ENCODE measurements around the gene SRRM4. TPM values are rescaled to one million over a fixed set of nuclear protein-coding genes. Genes with fewer than 3 reads are reported as not detected.

SRRM4 gene
- total and polyA plus RNA-seq, 12 donors, result 0.06 to 0.49 (median 0.29) TPM

GRCh38 chr12:119128527-119128926 is 147.2 kb downstream of the SRRM4 start:
- DNase-seq (no peak), ATAC-seq (no peak)
- intact Hi-C loops (cut with DNase I), result no loop called here
- H3K36me3 ChIP-seq, result no peaks in the 10 kb centered on the region
- no peaks in the 10 kb centered on the region for H3K4me1 ChIP-seq
- peaks cover 0 to 30% (median 10%) of the 10 kb centered on the region in 11 donors for H3K9me3 ChIP-seq
- no peak for TF ChIP-seq CTCF (IDR thresholded peaks at IDR 0.05)
- H3K27me3 ChIP-seq, result peaks cover 0 to 3% (median 0%) of the 10 kb centered on the region in 7 donors
- WGBS, 2 donors, result 71 to 74% methylated on average over 3 of the region's 3 CpGs
- no peak overlapping the region for H3K27ac ChIP-seq
- no peak overlapping the region for H3K4me3 ChIP-seq

- peaks cover 0 to 36% (median 10%) of the 10 kb centered on the region in 11 donors for H3K9me3 ChIP-seq
- no peaks in the 10 kb centered on the region for H3K4me1 ChIP-seq
- ATAC-seq (no peak), DNase-seq (no peak)
- H3K27me3 ChIP-seq, result peaks cover 0 to 3% (median 0%) of the 10 kb centered on the region in 7 donors
- TF ChIP-seq CTCF (IDR thresholded peaks at IDR 0.05), result no peak
- intact Hi-C loops (cut with DNase I), result no loop called here
- WGBS, 2 donors, result 82 to 86% methylated on average over 3 of the region's 3 CpGs
- H3K4me3 ChIP-seq, result no peak overlapping the region
- no peak overlapping the region for H3K27ac ChIP-seq
- no peaks in the 10 kb centered on the region for H3K36me3 ChIP-seq
These were observed 148.6 kb downstream of the SRRM4 start for GRCh38 chr12:119129827-119130434.

GRCh38 chr12:119130523-119130922 is 149.2 kb downstream of the SRRM4 start:
- intact Hi-C loops (cut with DNase I), result no loop called here
- Histone ChIP-seq H3K27me3 (no peaks in the 10 kb centered on the region), H3K27ac (no peak overlapping the region), H3K4me3 (no peak overlapping the region), H3K4me1 (no peaks in the 10 kb centered on the region), H3K36me3 (no peaks in the 10 kb centered on the region), H3K9me3 (peaks cover 0 to 36% (median 10%) of the 10 kb centered on the region in 11 donors)
- TF ChIP-seq CTCF (IDR thresholded peaks at IDR 0.05), result no peak
- ATAC-seq (no peak), DNase-seq (no peak)
- 92 to 95% methylated on average over 10 of the region's 10 CpGs for WGBS, 2 donors

GRCh38 chr12:119134284-119135072 is 153.1 kb downstream of the SRRM4 start:
- Histone ChIP-seq H3K4me1 (no peaks in the 10 kb centered on the region), H3K9me3 (peaks cover 0 to 36% (median 10%) of the 10 kb centered on the region in 11 donors), H3K27ac (no peak overlapping the region), H3K36me3 (no peaks in the 10 kb centered on the region), H3K4me3 (no peak overlapping the region), H3K27me3 (no peaks in the 10 kb centered on the region)
- ATAC-seq (no peak), DNase-seq (no peak)
- TF ChIP-seq CTCF (IDR thresholded peaks at IDR 0.05), result no peak
- WGBS, 2 donors, result 80 to 92% methylated on average over 3 of the region's 3 CpGs
- intact Hi-C loops (cut with DNase I), result no loop called here

All from heart right ventricle (tissue), 16 donors.